Ramos (cell line): ENCODE results near the gene SNRPD3.

Experiments used
- in situ Hi-C: fragments of 300-500 bp; cut with MboI; formaldehyde crosslinking; loops from one replicate; pipeline ENCODE4 v1.14.3; 2022; ENCODE audit warnings: low sequenced_read_pairs; ENCODE audit not compliant: unreplicated experiment

SNRPD3 gene

GRCh38 chr22:24565077-24565476 lies 9.3 kb downstream of the SNRPD3 start:
- in situ Hi-C loops: no loop called here

GRCh38 chr22:24566899-24567511 lies 11.2 kb downstream of the SNRPD3 start:
- in situ Hi-C loops: no loop called here

- in situ Hi-C loops: no loop called here
These were observed 11.9 kb downstream of the SNRPD3 start for GRCh38 chr22:24567668-24568067.

GRCh38 chr22:24571266-24571665 lies 15.5 kb downstream of the SNRPD3 start:
- in situ Hi-C loops: no loop called here

GRCh38 chr22:24576778-24577177 lies 21.0 kb downstream of the SNRPD3 start:
- in situ Hi-C loops: no loop called here

GRCh38 chr22:24578355-24579257 lies 22.8 kb downstream of the SNRPD3 start:
- in situ Hi-C loops: no loop called here

GRCh38 chr22:24579258-24579601 lies 23.4 kb downstream of the SNRPD3 start:
- in situ Hi-C loops: no loop called here

- in situ Hi-C loops: no loop called here
These were observed 24.5 kb downstream of the SNRPD3 start for GRCh38 chr22:24580276-24580675.

GRCh38 chr22:24582056-24582814 lies 26.4 kb downstream of the SNRPD3 start:
- in situ Hi-C loops: no loop called here

GRCh38 chr22:24583221-24584165 lies 27.7 kb downstream of the SNRPD3 start:
- in situ Hi-C loops: no loop called here

- in situ Hi-C loops: no loop called here
These were observed 28.5 kb downstream of the SNRPD3 start for GRCh38 chr22:24584166-24584790.

- in situ Hi-C loops: no loop called here
These were observed 29.1 kb downstream of the SNRPD3 start for GRCh38 chr22:24584871-24585411.

- in situ Hi-C loops: no loop called here
These were observed 29.7 kb downstream of the SNRPD3 start for GRCh38 chr22:24585461-24585860.

- in situ Hi-C loops: no loop called here
These were observed 30.2 kb downstream of the SNRPD3 start for GRCh38 chr22:24585927-24586546.

- in situ Hi-C loops: no loop called here
These were observed 31.5 kb downstream of the SNRPD3 start for GRCh38 chr22:24587251-24587650.

GRCh38 chr22:24587948-24588347 lies 32.1 kb downstream of the SNRPD3 start:
- in situ Hi-C loops: no loop called here

- in situ Hi-C loops: no loop called here
These were observed 32.6 kb downstream of the SNRPD3 start for GRCh38 chr22:24588381-24588756.

- in situ Hi-C loops: no loop called here
These were observed 33.1 kb downstream of the SNRPD3 start for GRCh38 chr22:24588757-24589481.
